SW480 (cell line): Measurements from ENCODE around the gene KLRD1.
A peak's percentile ranks its signal among the peaks of the same experiment; 100 is the strongest.
"Not testable (repeated sequence)": the region's sequence is repeated elsewhere in the genome, so short reads cannot be mapped to it uniquely, and the experiment has no call there.

Experiments
- DNase-seq: peaks from one replicate; pipeline ENCODE4 v3.0.0-alpha.2; 2016; ENCODE audit warnings: low spot score

Gene KLRD1

GRCh38 chr12:10338470-10338869 is 30.8 kb downstream of the KLRD1 start:
- DNase-seq: not testable (repeated sequence)

- DNase-seq: peak; percentile 55
These were observed 31.6 kb downstream of the KLRD1 start for GRCh38 chr12:10339053-10339840.

GRCh38 chr12:10340946-10341345 is 33.3 kb downstream of the KLRD1 start:
- not testable (repeated sequence) for DNase-seq

- no peak for DNase-seq
These were observed 34.3 kb downstream of the KLRD1 start for GRCh38 chr12:10341892-10342509.

- not testable (repeated sequence) for DNase-seq
These were observed 43.8 kb downstream of the KLRD1 start for GRCh38 chr12:10351457-10351856.

GRCh38 chr12:10354071-10354470 is 46.4 kb downstream of the KLRD1 start:
- DNase-seq: no peak

GRCh38 chr12:10354502-10354901 is 46.8 kb downstream of the KLRD1 start:
- DNase-seq: no peak

GRCh38 chr12:10358131-10358530 is 50.5 kb downstream of the KLRD1 start:
- no peak for DNase-seq

- no peak for DNase-seq
These were observed 51.3 kb downstream of the KLRD1 start for GRCh38 chr12:10358969-10359368.

- DNase-seq: no peak
These were observed 53.4 kb downstream of the KLRD1 start for GRCh38 chr12:10361084-10361483.

GRCh38 chr12:10361622-10362021 is 54.0 kb downstream of the KLRD1 start:
- DNase-seq: no peak

GRCh38 chr12:10362325-10362724 is 54.7 kb downstream of the KLRD1 start:
- no peak for DNase-seq

- DNase-seq: no peak
These were observed 55.4 kb downstream of the KLRD1 start for GRCh38 chr12:10362828-10363657.

- DNase-seq: no peak
These were observed 55.9 kb downstream of the KLRD1 start for GRCh38 chr12:10363658-10363913.

GRCh38 chr12:10363914-10364814 is 56.5 kb downstream of the KLRD1 start:
- DNase-seq: peak; percentile 57

GRCh38 chr12:10364815-10365622 is 57.3 kb downstream of the KLRD1 start:
- peak; percentile 95 for DNase-seq

- peak; percentile 22 for DNase-seq
These were observed 58.2 kb downstream of the KLRD1 start for GRCh38 chr12:10365696-10366405.

GRCh38 chr12:10366875-10367274 is 59.2 kb downstream of the KLRD1 start:
- peak; percentile 69 for DNase-seq

- DNase-seq: not testable (repeated sequence)
These were observed 60.0 kb downstream of the KLRD1 start for GRCh38 chr12:10367714-10368113.
